ENCODE data around the gene SNRK. TPM values are rescaled to one million over a fixed set of nuclear protein-coding genes. Genes with fewer than 3 reads are reported as not detected.

The SNRK gene
- total and polyA plus RNA-seq, 2 experiments from 2014 or later, result 5.5 to 18.8 TPM

GRCh38 chr3:43389388-43390254 is 103.3 kb downstream of the SNRK start (continued):
- TF ChIP-seq, protein P1, sequence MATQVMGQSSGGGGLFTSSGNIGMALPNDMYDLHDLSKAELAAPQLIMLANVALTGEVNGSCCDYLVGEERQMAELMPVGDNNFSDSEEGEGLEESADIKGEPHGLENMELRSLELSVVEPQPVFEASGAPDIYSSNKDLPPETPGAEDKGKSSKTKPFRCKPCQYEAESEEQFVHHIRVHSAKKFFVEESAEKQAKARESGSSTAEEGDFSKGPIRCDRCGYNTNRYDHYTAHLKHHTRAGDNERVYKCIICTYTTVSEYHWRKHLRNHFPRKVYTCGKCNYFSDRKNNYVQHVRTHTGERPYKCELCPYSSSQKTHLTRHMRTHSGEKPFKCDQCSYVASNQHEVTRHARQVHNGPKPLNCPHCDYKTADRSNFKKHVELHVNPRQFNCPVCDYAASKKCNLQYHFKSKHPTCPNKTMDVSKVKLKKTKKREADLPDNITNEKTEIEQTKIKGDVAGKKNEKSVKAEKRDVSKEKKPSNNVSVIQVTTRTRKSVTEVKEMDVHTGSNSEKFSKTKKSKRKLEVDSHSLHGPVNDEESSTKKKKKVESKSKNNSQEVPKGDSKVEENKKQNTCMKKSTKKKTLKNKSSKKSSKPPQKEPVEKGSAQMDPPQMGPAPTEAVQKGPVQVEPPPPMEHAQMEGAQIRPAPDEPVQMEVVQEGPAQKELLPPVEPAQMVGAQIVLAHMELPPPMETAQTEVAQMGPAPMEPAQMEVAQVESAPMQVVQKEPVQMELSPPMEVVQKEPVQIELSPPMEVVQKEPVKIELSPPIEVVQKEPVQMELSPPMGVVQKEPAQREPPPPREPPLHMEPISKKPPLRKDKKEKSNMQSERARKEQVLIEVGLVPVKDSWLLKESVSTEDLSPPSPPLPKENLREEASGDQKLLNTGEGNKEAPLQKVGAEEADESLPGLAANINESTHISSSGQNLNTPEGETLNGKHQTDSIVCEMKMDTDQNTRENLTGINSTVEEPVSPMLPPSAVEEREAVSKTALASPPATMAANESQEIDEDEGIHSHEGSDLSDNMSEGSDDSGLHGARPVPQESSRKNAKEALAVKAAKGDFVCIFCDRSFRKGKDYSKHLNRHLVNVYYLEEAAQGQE (IDR thresholded peaks at IDR 0.05; ENCODE audit: unreplicated experiment), result no peak
- no peak for TF ChIP-seq NANOG (IDR thresholded peaks at IDR 0.05; ENCODE audit: borderline replicate concordance)
- no peak for TF ChIP-seq CREB1 (CRISPR knock-in tag; IDR thresholded peaks at IDR 0.05; ENCODE audit: low read depth)

- Histone ChIP-seq H3K79me2 (replicated peaks; ENCODE audit: insufficient read depth) (0 out of 2 replicates have a peak, but pooled peaks cover 2% of the 10 kb centered on the region), H4K20me1 (replicated peaks; ENCODE audit: insufficient read depth) (no peaks in the 10 kb centered on the region; the same call in 1 of the 2 replicates), H3K36me3 (ENCODE audit: insufficient read depth) (no peaks in the 10 kb centered on the region), H3K27me3 (ENCODE audit: insufficient read depth) (no peaks in the 10 kb centered on the region), H3K4me2 (no peak overlapping the region), H3K9me2 (ENCODE audit: insufficient read depth) (peaks cover 17% of the 10 kb centered on the region), H3K4me1 (ENCODE audit: insufficient read depth) (peaks cover 5% of the 10 kb centered on the region; the same call in 1 of the 2 replicates), H2AFZ (no peak overlapping the region), H3F3A (replicated peaks; ENCODE audit: low read depth) (no peaks in the 10 kb centered on the region), H3K4me3 (no peak overlapping the region), H3K27ac (ENCODE audit: low read depth) (no peak overlapping the region)
- ATAC-seq (no peak), DNase-seq (ENCODE audit: low spot score) (no peak)
- peaks cover 3% of the 10 kb centered on the region for H3K36me3 Mint-ChIP-seq (ENCODE audit: low read depth)
- H3K27me3 Mint-ChIP-seq (ENCODE audit: insufficient read depth, low read depth, poor library complexity), result peaks cover 15% of the 10 kb centered on the region
- H3K9me3 Mint-ChIP-seq, result peaks cover 1% of the 10 kb centered on the region; the same call in 1 of the 3 replicates
- H3K4me1 Mint-ChIP-seq, result peaks cover 19% of the 10 kb centered on the region
- H3K4me3 Mint-ChIP-seq, result no peak overlapping the region
- H3K27ac Mint-ChIP-seq, result no peak overlapping the region
- TF ChIP-seq STAT1 (IDR thresholded peaks at IDR 0.05; ENCODE audit: unreplicated experiment) (no peak), ZNF114 (CRISPR knock-in tag; IDR thresholded peaks at IDR 0.05) (no peak), JUNB (IDR thresholded peaks at IDR 0.05; ENCODE audit: unreplicated experiment) (no peak), ZNF331 (CRISPR knock-in tag; IDR thresholded peaks at IDR 0.05; ENCODE audit: low read depth) (no peak), POLR2AphosphoS5 (IDR thresholded peaks at IDR 0.05; ENCODE audit: low read depth) (no peak)
- TF ChIP-seq, protein P2, sequence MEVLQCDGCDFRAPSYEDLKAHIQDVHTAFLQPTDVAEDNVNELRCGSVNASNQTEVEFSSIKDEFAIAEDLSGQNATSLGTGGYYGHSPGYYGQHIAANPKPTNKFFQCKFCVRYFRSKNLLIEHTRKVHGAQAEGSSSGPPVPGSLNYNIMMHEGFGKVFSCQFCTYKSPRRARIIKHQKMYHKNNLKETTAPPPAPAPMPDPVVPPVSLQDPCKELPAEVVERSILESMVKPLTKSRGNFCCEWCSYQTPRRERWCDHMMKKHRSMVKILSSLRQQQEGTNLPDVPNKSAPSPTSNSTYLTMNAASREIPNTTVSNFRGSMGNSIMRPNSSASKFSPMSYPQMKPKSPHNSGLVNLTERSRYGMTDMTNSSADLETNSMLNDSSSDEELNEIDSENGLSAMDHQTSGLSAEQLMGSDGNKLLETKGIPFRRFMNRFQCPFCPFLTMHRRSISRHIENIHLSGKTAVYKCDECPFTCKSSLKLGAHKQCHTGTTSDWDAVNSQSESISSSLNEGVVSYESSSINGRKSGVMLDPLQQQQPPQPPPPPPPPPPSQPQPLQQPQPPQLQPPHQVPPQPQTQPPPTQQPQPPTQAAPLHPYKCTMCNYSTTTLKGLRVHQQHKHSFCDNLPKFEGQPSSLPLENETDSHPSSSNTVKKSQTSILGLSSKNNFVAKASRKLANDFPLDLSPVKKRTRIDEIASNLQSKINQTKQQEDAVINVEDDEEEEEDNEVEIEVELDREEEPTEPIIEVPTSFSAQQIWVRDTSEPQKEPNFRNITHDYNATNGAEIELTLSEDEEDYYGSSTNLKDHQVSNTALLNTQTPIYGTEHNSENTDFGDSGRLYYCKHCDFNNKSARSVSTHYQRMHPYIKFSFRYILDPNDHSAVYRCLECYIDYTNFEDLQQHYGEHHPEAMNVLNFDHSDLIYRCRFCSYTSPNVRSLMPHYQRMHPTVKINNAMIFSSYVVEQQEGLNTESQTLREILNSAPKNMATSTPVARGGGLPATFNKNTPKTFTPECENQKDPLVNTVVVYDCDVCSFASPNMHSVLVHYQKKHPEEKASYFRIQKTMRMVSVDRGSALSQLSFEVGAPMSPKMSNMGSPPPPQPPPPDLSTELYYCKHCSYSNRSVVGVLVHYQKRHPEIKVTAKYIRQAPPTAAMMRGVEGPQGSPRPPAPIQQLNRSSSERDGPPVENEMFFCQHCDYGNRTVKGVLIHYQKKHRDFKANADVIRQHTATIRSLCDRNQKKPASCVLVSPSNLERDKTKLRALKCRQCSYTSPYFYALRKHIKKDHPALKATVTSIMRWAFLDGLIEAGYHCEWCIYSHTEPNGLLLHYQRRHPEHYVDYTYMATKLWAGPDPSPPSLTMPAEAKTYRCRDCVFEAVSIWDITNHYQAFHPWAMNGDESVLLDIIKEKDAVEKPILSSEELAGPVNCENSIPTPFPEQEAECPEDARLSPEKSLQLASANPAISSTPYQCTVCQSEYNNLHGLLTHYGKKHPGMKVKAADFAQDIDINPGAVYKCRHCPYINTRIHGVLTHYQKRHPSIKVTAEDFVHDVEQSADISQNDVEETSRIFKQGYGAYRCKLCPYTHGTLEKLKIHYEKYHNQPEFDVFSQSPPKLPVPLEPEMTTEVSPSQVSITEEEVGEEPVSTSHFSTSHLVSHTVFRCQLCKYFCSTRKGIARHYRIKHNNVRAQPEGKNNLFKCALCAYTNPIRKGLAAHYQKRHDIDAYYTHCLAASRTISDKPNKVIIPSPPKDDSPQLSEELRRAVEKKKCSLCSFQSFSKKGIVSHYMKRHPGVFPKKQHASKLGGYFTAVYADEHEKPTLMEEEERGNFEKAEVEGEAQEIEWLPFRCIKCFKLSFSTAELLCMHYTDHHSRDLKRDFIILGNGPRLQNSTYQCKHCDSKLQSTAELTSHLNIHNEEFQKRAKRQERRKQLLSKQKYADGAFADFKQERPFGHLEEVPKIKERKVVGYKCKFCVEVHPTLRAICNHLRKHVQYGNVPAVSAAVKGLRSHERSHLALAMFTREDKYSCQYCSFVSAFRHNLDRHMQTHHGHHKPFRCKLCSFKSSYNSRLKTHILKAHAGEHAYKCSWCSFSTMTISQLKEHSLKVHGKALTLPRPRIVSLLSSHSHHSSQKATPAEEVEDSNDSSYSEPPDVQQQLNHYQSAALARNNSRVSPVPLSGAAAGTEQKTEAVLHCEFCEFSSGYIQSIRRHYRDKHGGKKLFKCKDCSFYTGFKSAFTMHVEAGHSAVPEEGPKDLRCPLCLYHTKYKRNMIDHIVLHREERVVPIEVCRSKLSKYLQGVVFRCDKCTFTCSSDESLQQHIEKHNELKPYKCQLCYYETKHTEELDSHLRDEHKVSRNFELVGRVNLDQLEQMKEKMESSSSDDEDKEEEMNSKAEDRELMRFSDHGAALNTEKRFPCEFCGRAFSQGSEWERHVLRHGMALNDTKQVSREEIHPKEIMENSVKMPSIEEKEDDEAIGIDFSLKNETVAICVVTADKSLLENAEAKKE (CRISPR knock-in tag; IDR thresholded peaks at IDR 0.05), result no peak
- TF ChIP-seq, protein P3, sequence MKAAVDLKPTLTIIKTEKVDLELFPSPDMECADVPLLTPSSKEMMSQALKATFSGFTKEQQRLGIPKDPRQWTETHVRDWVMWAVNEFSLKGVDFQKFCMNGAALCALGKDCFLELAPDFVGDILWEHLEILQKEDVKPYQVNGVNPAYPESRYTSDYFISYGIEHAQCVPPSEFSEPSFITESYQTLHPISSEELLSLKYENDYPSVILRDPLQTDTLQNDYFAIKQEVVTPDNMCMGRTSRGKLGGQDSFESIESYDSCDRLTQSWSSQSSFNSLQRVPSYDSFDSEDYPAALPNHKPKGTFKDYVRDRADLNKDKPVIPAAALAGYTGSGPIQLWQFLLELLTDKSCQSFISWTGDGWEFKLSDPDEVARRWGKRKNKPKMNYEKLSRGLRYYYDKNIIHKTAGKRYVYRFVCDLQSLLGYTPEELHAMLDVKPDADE (IDR thresholded peaks at IDR 0.05), result no peak
- TF ChIP-seq, protein P1 (IDR thresholded peaks at IDR 0.05; ENCODE audit: unreplicated experiment), result no peak
Measured at GRCh38 chr3:43390255-43390588, 103.9 kb downstream of the SNRK start.

Data from GM23338 (cell line).